ENCODE results near the gene TGFBR3. TPM values are rescaled to one million over a fixed set of nuclear protein-coding genes. Genes with fewer than 3 reads are reported as not detected.

TGFBR3 gene
- total and polyA plus RNA-seq, 2 of the 8 experiments (the other 6 are each of a cell fraction or from before 2014, with no cell fraction given) = 2.0 to 6.1 TPM

DNA sequence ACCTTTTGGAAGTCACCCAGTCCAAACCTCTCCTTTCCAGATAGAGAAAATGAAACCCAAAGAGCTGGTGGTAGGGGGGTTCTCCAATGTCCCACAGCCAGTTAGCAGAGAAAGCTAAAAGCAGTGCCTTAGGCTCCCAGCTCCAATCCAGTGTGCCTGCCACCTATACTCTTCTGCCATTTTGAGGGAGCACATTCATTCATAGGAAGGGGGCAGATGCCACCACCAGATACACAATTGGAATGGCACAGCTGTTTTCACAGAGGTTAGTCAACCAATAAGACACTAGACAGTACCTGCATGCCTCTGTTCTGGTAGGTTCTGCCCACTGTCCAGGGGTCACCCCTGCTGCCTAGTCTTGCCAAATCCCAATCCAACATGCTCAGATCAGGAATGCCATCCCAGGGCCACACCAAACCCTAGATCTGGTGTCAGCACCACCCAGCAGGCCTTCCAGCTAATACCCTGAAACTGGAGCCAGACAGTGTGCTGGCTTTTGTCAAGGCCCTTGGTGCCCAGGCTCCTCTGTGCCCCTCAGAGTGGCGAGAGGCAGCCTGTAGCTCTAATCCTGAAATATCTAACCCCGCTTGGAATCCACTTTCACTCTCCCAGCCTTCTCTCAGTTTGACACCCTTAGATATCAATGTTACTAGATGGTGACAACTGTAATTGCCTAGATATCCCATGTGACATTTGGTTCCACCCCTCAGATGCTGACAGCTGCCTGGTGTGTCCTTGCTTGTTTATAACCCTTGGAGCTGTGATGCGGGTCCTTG lies 178.6 kb downstream of the TGFBR3 start:
- Histone ChIP-seq H4K91ac (replicated peaks; ENCODE audit: insufficient read length, low read length) (no peak overlapping the region), H3K27ac (ENCODE audit: low read depth, low read length) (no peak overlapping the region), H4K20me1 (replicated peaks in 1 of 2; ENCODE audit: control insufficient read depth in 1 of 2, insufficient read depth in 2 of 2, low read length in 2 of 2) (no peaks in the 10 kb centered on the region), H3K9ac (replicated peaks in 1 of 4; ENCODE audit: extremely low read depth in 1 of 4, low read depth in 3 of 4, low read length in 3 of 4) (no peak overlapping the region), H3K14ac (ENCODE audit: insufficient read length) (no peak overlapping the region), H3K4me3 (ENCODE audit: extremely low read depth in 1 of 4, insufficient read depth in 2 of 4, low read depth in 3 of 4, low read length in 4 of 4) (no peak overlapping the region), H3K36me3 (ENCODE audit: control insufficient read depth in 2 of 4, insufficient read depth in 4 of 4, low read length in 3 of 4) (no peaks in the 10 kb centered on the region), H3K4me2 (ENCODE audit: insufficient read depth in 1 of 2, low read depth in 2 of 2, low read length in 2 of 2) (no peak overlapping the region), H3K79me2 (ENCODE audit: control insufficient read depth in 1 of 2, insufficient read depth in 2 of 2, low read length in 2 of 2) (no peaks in the 10 kb centered on the region), H3K27me3 (replicated peaks in 1 of 4; ENCODE audit: control insufficient read depth in 3 of 4, extremely low read depth in 1 of 4, insufficient read depth in 3 of 4, low read length in 3 of 4) (no peaks in the 10 kb centered on the region), H3K9me3 (ENCODE audit: insufficient read depth in 2 of 2, low read depth in 1 of 2, low read length in 1 of 2) (no peaks in the 10 kb centered on the region), H2AK5ac (ENCODE audit: low read depth, low read length) (no peak overlapping the region), H2BK5ac (ENCODE audit: low read depth, low read length) (no peak overlapping the region), H3K4me1 (replicated peaks in 1 of 4; ENCODE audit: control insufficient read depth in 3 of 4, insufficient read depth in 4 of 4, low read length in 3 of 4) (peaks cover 0 to 7% (median 4%) of the 10 kb centered on the region in 4 experiments; a peak in 5 of 7 replicates), H2BK20ac (ENCODE audit: low read length) (0 out of 2 replicates have a peak overlapping the region, but pooled peaks have one; percentile 53), H2BK15ac (ENCODE audit: low read length) (no peak overlapping the region), H2AFZ (ENCODE audit: low read length) (no peak overlapping the region), H2BK12ac (ENCODE audit: low read depth, low read length) (no peak overlapping the region), H4K5ac (ENCODE audit: insufficient read length, low read depth, low read length) (no peak overlapping the region), H3K23ac (ENCODE audit: insufficient read length) (no peak overlapping the region), H3K18ac (ENCODE audit: extremely low read depth, low read length) (no peak overlapping the region), H4K8ac (ENCODE audit: extremely low read depth, insufficient read depth, low read length) (no peak overlapping the region), H2BK120ac (replicated peaks; ENCODE audit: low read depth, low read length) (no peak overlapping the region), H3K23me2 (ENCODE audit: low read depth, low read length) (no peaks in the 10 kb centered on the region), H3K79me1 (ENCODE audit: low read depth, low read length) (no peaks in the 10 kb centered on the region), H3K56ac (replicated peaks; ENCODE audit: insufficient read length, low read depth, low read length) (no peak overlapping the region), H3K4ac (replicated peaks; ENCODE audit: insufficient read length, low read depth, low read length) (no peak overlapping the region)
- ChIA-PET CTCF (ENCODE audit: partially characterized antibody) (interaction anchor here (0.6 kb wide), 1 partner anchor 210 kb away, joined by 3 read pairs; no protein-coding TSS in a partner anchor), POLR2A (ENCODE audit: partially characterized antibody) (interaction anchor here (0.6 kb wide), 1 partner anchor 212 kb away, joined by 3 read pairs; no protein-coding TSS in a partner anchor)
- FAIRE-seq = no peak
- no peak for DNase-seq (ENCODE audit: low read depth in 1 of 2, low spot score in 2 of 2)
- WGBS, 2 experiments (ENCODE audit: extremely low coverage in 1 of 2, insufficient coverage in 1 of 2, insufficient read length in 1 of 2, insufficient replicate concordance in 2 of 2, low coverage in 1 of 2, low lambda C conversion rate in 2 of 2, missing lambda C conversion rate in 1 of 2) = 85% methylated on average over 3 of the region's 3 CpGs; no CpG with 5 or more reads in 1 of the 2 experiments
- no peak for TF ChIP-seq JUND (IDR thresholded peaks at IDR 0.05; ENCODE audit: low read length)
- TF ChIP-seq SP4 (IDR thresholded peaks at IDR 0.05; ENCODE audit: low read length) = no peak

Data from H1 (cell line).